NK-92 (cell line): ENCODE data around the gene LSM2.

ENCODE experiments used
- DNase-seq: peaks from one replicate; lab custom pipeline; 2025; ENCODE audit not compliant: unreplicated experiment; lab: John Stamatoyannopoulos, UW

Gene LSM2

GRCh38 chr6:31752739-31753319 is 53.9 kb downstream of the LSM2 start:
- DNase-seq = no peak

GRCh38 chr6:31750411-31751022 is 56.2 kb downstream of the LSM2 start:
- no peak for DNase-seq

- no peak for DNase-seq
Measured at GRCh38 chr6:31749301-31750036, 57.3 kb downstream of the LSM2 start.
